GM10266 (cell line): ENCODE measurements around the gene ACTL8.

ENCODE experiments used
- DNase-seq: peaks from one replicate; pipeline ENCODE4 v3.0.0; 2012; ENCODE audit errors: extremely low spot score
- TF ChIP-seq, protein P1 (sequence below): IDR thresholded peaks from 2 replicates; pipeline ENCODE4 v1.5.1; 2012; ENCODE audit warnings: mild to moderate bottlenecking, low read depth; ENCODE audit not compliant: control insufficient read depth, insufficient read depth; ENCODE audit errors: missing control alignments

Gene ACTL8

DNA sequence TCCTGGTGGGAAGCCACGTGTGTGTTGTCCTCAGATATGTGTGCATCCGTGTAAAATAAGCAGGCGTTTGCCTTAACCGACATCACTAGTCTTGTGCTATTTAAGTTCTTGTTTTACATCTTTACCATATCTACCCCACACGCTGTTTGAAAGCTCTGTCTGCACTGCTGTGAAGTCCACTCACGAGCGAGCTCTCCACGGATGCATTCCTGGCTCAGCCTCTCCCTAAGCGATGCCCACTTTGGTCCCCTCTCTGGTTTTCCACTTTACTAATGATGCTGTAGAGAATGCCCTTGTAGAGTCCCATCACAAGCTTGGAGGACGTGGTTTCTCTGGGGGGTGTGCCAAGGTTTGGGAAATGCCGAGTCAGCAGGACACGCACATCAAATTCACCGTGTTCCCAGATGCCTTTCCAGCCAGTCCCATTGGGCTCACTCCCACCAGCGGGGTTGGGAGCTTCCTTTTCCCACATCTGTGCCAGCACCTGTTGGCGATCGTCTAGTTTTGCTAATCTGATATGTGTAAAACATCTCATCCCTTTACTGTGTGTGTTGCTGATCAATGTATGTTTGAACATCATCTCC, 43.8 kb downstream of the ACTL8 start:
- TF ChIP-seq, protein P1, sequence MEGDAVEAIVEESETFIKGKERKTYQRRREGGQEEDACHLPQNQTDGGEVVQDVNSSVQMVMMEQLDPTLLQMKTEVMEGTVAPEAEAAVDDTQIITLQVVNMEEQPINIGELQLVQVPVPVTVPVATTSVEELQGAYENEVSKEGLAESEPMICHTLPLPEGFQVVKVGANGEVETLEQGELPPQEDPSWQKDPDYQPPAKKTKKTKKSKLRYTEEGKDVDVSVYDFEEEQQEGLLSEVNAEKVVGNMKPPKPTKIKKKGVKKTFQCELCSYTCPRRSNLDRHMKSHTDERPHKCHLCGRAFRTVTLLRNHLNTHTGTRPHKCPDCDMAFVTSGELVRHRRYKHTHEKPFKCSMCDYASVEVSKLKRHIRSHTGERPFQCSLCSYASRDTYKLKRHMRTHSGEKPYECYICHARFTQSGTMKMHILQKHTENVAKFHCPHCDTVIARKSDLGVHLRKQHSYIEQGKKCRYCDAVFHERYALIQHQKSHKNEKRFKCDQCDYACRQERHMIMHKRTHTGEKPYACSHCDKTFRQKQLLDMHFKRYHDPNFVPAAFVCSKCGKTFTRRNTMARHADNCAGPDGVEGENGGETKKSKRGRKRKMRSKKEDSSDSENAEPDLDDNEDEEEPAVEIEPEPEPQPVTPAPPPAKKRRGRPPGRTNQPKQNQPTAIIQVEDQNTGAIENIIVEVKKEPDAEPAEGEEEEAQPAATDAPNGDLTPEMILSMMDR: no peak
- no peak for DNase-seq

DNA sequence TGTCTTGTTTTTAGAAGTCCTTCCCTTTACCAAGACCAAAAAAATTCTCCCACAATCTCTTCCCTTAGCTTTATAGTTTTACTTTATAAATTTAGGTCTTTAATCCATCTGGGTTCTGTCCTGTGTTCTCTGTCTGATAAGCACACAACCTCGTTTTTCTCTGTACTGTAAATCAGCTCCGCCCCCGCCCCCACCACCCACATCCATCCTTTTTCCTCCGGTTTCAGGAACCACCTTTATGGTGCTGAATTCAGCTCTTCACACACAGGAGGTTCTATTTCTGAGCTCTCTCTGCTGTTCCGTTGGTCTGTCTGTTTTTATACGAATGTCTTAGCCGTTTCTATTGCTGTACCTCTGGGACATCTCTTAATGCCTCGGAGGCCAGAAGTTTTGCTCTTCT, 44.5 kb downstream of the ACTL8 start:
- TF ChIP-seq, protein P1: no peak
- no peak for DNase-seq

DNA sequence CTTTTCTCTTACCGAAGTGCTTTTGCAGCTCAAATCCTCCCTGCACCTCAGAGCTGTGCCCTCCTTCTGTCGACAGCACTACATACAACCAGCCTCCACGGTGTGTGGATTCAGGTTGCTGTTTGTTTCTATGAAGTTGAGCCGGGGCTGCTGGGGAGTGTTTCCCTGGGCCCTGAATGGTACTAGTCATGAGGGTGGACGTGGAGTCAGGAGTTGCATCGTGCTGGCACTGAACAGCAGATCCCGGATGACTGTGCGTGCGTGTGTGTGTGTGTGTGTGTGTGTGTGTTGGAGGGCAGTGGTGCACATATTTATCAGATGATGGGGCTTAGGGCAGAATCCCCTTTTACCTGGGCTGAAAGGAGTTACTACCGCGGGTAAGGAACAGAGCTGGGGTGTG, 47.0 kb downstream of the ACTL8 start:
- no peak for DNase-seq
- TF ChIP-seq, protein P1: no peak

DNA sequence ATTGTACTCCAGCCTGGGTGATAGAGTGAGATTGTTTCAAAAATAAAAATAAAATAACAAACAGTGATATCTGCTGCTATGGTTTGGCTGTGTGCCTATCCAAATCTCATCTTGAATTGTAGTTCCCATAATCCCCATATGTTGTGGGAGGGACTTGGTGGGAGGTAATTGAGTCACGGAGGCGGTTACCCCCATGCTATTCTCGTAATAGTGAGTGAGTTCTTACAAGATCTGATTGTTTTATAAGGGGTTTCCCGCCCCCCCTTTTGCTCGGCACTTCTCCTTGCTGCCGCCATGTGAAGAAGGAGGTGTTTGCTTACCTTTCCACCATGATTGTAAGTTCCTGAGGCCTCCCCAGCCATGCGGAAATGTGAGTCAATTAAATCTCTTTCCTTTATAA, 47.8 kb downstream of the ACTL8 start:
- TF ChIP-seq, protein P1: no peak
- no peak for DNase-seq

DNA sequence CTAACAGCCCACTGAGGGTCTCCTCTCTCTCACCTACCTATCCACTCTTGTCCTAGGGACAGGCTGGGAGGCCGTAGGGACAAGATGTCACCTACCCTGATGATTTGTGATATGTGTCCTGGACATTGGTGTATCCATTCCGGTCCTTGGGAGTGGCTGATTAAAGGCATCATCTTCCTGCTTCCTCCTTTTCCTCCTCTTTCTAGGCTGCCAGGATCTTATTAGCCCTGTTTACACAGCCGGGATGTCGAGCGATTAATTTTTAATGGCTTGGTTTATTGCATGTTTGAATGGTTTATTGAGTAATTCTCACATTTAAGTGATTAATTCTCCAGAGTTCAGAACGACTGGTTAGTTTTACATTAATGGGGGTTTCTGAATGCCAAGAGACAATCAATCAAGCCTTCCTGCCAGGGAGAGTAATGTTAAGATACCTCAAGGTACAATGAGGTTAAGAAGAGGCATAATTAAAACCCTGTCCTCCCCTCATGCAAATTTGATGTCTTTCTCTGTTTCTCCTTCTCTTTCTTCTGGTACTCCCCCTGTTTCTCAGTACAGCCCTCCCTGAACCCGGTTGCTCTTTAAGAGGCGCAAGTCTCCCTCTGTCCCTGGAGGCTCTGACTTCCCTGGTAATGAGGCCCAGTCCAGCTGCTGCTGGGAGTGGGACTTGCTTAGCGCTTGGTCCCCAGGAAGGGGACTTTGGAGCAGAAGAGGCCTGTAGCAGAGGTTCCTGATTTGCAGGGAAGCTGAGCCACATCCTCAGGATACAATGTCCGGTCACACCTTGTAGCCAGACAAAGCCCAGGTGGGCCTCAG, 50.9 kb downstream of the ACTL8 start:
- TF ChIP-seq, protein P1: no peak
- DNase-seq: no peak

DNA sequence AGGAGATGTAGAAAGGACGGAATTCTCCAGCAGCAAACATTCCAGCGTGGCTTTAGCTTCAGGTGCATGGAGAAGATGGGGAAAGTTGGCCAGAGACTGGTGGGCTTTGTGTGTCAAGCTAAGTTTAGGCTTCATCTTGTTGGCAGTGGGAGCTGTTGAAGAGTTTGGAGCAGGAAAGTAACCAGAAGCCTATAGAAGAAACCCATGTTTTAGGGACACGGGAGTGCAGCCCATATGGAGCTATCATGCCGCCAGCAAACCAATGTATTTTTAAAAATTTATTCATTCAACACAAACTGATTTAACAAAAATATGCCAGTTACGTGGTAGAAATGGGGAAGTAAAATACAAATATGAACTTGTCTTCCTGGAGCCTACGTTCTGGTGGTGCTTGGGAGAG, 53.7 kb downstream of the ACTL8 start:
- no peak for DNase-seq
- TF ChIP-seq, protein P1: no peak

DNA sequence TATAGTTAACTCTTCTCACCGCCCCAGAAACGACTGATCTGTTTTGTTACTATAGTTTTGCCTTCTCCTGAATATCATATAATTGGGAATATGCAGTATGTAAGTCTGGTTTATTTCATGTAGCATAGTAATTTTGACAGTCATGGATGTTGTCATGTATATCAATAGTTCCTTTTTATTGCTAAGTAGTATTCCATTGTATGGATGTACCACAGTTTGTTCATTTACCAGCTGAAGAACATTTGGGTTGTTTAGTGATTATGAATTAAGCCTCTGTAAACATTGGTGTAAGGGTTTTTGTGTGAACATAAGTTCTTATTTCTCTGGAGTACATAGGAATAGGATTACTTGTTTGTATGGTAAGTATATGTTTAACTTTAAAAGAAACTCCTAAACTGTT, 55.5 kb downstream of the ACTL8 start:
- TF ChIP-seq, protein P1: no peak
- no peak for DNase-seq
